ENCODE data around the gene GJB3. TPM values are rescaled to one million over a fixed set of nuclear protein-coding genes. Genes with fewer than 3 reads are reported as not detected.
A peak's percentile ranks its signal among the peaks of the same experiment; 100 is the strongest.

Gene GJB3
- total and polyA plus RNA-seq, 9 of the 15 experiments (the other 6 are each of a cell fraction or from before 2014, with no cell fraction given), result not detected

- peak in 1 of 2 experiments; percentile 26; a peak in 1 of 4 replicates for TF ChIP-seq RAD21 (CRISPR knock-in tag; conservative IDR thresholded peaks at IDR 0.05 in 1 of 2, IDR thresholded peaks at IDR 0.05 in 1 of 2)
These were observed 16.0 kb downstream of the GJB3 start (continued) for GRCh38 chr1:34796990-34797389.

- H4K20me1 ChIP-seq (replicated peaks; ENCODE audit: control insufficient read depth, insufficient read depth, low read length), result no peaks in the 10 kb centered on the region; the same call in 1 of the 2 replicates
- peak in 1 of 4 experiments; percentile 6 for DNase-seq (ENCODE audit: extremely low read depth in 1 of 4, low spot score in 3 of 4)
- no peaks in the 10 kb centered on the region for H3K4me1 ChIP-seq (replicated peaks in 1 of 2; ENCODE audit: control insufficient read depth in 2 of 2, insufficient read depth in 2 of 2, low read length in 2 of 2)
- H3K36me3 ChIP-seq (ENCODE audit: control insufficient read depth, insufficient read depth, low read length), result no peaks in the 10 kb centered on the region
- peaks cover 16 to 38% of the 10 kb centered on the region in 2 experiments for H3K27me3 ChIP-seq (ENCODE audit: control insufficient read depth in 2 of 2, insufficient read depth in 2 of 2, low read length in 2 of 2)
- WGBS (ENCODE audit: insufficient coverage, low coverage, missing lambda C conversion rate), result 6% methylated on average over 6 of the region's 6 CpGs
- H3K27ac ChIP-seq (ENCODE audit: extremely low read depth, low read depth, low read length), result no peak overlapping the region
- H3K79me2 ChIP-seq (ENCODE audit: control insufficient read depth, insufficient read depth, low read length), result no peaks in the 10 kb centered on the region
- no peak overlapping the region for H2AFZ ChIP-seq (ENCODE audit: low read depth, low read length)
- H3K4me2 ChIP-seq (ENCODE audit: insufficient read depth, low read length), result no peak overlapping the region
- intact Hi-C loops (cut with micrococcal nuclease), result no loop called here
- BruUV-seq (replicated peaks), result no TSS peak
- no peak for FAIRE-seq
- POLR2A ChIA-PET, result interaction anchor here (0.6 kb wide), 1 partner anchor 44 kb away, joined by 3 read pairs; no protein-coding TSS in a partner anchor
- H3K9me1 ChIP-seq (ENCODE audit: control insufficient read depth, insufficient read depth, low read length), result no peaks in the 10 kb centered on the region
- CTCF ChIA-PET (ENCODE audit: low intra/inter-chr PET ratio), result interaction anchor here (0.7 kb wide), 1 partner anchor 693 kb away, joined by 3 read pairs; no protein-coding TSS in a partner anchor
- peak; percentile 89 for TF ChIP-seq FOSL1 (tag; conservative IDR thresholded peaks at IDR 0.05)
- TF ChIP-seq EHMT2 (IDR thresholded peaks at IDR 0.05), result no peak
- TF ChIP-seq ATF3 (IDR thresholded peaks at IDR 0.05), result 0 out of 2 replicates have a peak, but pooled peaks have one; percentile 14
- TF ChIP-seq ATF3 (CRISPR knock-in tag; conservative IDR thresholded peaks at IDR 0.05), result no peak
- H3K9me3 ChIP-seq (replicated peaks; ENCODE audit: control insufficient read depth, insufficient read depth, low read depth, low read length), result no peaks in the 10 kb centered on the region; the same call in 1 of the 2 replicates
- H3K4me3 ChIP-seq, result no peak overlapping the region
- in situ Hi-C loops (cut with MboI), result no loop called here
- no peak for ATAC-seq
- H3K9ac ChIP-seq (ENCODE audit: insufficient read depth in 1 of 2, low read depth in 2 of 2, low read length in 2 of 2), result no peak overlapping the region
These were observed 19.2 kb downstream of the GJB3 start for GRCh38 chr1:34800214-34800613.

All from K562 (cell line).